Stimulated activated CD8-positive, alpha-beta memory T cell treated with anti-CD3 and anti-CD28 coated beads, Interleukin-12 subunit alpha, Interleukin-12 subunit beta, amount 100 ng/mL, for 24 hours (primary cell): ENCODE data around the gene NRXN3.

Experiments
- DNase-seq: peaks from one replicate; pipeline ENCODE4 v3.0.0-alpha.2; 2020; ENCODE audit errors: extremely low read depth

Gene NRXN3

GRCh38 chr14:79337761-79338160, 1167.6 kb downstream of the NRXN3 start:
- DNase-seq, result no peak

- no peak for DNase-seq
These were observed 1172.8 kb downstream of the NRXN3 start for GRCh38 chr14:79342942-79343341.

- DNase-seq, result no peak
These were observed 1180.8 kb downstream of the NRXN3 start for GRCh38 chr14:79351011-79351410.

GRCh38 chr14:79352076-79352630, 1182.0 kb downstream of the NRXN3 start:
- DNase-seq, result no peak

GRCh38 chr14:79354336-79354735, 1184.2 kb downstream of the NRXN3 start:
- no peak for DNase-seq

DNA sequence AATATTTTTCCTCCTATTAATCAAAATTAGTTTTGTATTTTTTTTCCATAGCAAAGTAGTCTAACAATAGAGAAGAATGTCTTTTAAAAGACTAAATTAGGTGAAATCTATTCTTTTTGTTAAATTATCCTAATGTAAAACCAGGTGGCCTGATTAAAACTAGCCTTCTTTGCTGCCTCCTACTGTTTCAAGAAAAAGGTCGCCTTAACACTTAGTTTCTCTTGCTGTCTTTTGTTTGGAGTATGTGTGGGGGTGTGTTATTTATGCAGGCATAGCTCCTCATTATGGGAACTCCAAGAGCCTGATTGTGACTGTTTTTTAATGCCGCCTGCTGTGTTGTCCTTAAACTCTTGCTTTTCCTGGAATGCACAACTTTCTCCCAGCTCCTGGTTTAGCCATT, 1185.9 kb downstream of the NRXN3 start:
- no peak for DNase-seq

DNA sequence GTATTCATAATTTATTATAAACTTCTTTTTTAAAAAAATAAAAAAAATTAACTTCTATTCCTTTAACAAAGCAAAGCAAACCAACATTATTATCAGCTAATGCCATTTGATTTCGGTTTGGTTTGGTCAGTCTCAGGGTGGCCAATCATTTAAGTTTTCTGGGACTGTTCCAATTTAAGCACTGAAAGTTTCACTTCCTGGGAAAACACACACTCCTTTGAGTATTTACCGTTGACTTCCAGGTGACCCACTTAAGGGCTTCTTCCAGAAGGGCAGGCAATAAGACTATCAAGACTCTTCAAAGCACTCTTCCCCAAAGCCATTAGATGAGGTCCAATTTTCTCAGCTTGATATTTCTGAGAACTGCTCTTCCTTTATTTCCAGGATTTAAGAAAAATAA, 1187.1 kb downstream of the NRXN3 start:
- DNase-seq, result no peak

DNA sequence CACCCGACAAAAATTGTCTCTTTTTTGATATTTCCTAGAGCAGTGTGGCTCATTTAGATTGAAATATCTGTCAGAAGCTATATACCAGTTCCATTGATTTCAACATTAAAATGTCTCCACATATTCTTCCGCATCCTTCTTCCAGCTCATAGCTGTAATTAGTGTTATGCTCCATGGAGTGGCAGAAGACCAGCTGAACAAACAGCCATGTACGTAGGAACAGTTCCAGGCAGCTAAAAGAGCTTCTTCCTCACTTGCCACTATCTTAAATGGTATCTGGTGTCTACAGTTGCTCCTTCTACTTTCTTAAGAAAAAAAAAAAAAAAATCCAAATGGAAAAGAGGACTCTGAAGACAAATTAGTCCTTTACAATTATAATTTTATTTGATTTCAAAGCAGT, 1193.1 kb downstream of the NRXN3 start:
- DNase-seq, result no peak

- no peak for DNase-seq
These were observed 1199.5 kb downstream of the NRXN3 start for GRCh38 chr14:79369359-79370332.

- no peak for DNase-seq
These were observed 1200.8 kb downstream of the NRXN3 start for GRCh38 chr14:79370969-79371368.

DNA sequence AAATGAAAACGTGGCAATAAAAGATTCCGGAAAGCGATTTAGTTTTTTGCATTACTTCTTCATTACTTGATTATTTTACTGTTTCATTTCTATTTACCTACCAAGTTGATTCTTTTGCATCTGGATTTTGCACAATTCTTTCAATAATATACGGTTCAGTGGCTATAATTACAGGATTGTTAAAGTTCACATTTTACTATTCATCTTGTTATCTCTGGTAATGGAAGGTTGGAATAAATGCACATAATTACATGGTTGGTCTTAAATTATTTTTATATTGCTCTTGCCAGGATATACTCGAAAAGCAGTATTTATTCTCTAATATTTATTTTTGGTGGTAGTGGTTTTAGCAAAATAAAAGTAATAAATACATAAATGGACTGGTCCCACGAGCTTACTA, 1203.3 kb downstream of the NRXN3 start:
- DNase-seq, result no peak

- DNase-seq, result no peak
These were observed 1205.2 kb downstream of the NRXN3 start for GRCh38 chr14:79375356-79375755.

DNA sequence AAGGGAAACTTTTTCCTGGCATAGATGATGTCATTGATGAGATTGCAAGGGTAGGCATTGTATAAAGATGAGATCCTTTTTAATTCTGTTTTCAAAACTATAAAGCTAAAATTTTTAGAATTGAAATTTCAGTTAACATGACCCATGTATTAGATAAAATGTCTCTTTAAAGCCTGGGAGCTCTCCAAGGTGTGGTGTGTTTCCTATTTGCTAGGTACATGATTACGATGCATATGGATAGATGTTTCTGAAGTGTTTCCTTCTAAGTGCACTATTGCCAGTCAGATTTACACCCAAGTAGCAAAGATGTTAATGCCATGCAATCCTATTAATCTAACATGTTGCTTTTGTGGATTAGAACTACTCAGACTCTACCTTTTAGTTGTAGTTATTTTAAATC, 1206.4 kb downstream of the NRXN3 start:
- DNase-seq, result no peak

- no peak for DNase-seq
These were observed 1207.8 kb downstream of the NRXN3 start for GRCh38 chr14:79378020-79378419.

DNA sequence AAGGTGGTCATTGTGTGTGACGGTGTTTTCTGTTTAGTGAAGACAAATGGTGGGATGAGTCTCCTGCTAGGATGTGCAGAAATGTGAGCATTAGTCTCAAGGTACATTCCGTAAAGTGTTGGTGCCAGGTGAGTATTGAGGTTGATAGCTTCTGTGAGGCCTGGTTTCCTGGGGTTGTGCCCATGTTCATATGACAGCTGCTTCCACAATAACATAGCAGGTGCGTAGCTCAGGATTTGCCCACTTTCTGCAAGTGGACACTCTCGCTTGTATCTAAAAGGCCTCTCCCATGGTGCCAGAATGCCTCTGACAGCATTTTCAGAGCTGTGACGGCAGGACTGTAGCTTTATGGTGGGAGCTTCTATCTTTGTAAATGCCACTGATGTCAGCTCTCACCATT, 1209.1 kb downstream of the NRXN3 start:
- DNase-seq, result no peak

DNA sequence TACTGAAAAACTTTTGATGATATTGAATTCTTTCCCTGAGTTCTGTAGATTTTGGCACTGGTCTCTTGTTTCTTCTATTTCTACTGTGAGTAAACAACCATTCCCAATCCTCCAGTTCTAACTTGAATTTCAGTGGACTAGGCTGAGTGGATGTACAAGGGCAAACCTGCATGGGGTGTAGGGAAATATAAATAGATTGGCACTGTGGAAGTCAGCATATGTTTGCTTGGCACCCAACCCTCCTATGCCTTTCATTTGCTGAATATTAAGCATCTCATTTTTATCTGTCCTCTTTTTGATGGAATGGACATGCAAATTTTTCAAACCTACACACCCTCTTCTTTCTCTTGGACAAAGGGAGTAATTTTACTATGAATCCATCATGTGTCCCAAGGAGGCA, 1212.9 kb downstream of the NRXN3 start:
- DNase-seq, result no peak

DNA sequence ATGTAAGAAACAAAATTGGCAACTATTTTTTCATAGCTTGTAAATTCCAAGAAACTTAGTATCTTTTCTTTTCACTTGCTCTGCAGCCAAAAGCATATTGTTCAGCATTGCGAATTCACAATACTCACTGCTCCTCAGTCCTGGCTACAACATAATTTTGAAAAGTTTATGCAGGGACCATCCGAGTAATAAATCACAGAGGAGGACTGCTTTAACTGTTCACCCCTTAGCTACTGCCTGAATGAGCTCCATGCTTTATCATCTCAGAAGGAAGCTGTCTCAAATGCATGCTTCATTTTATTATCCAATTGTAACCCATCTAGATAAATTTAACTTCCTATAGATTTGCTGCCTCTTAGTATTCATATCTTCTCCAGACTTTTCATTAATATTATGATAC, 1213.3 kb downstream of the NRXN3 start:
- no peak for DNase-seq

- DNase-seq, result no peak
These were observed 1224.9 kb downstream of the NRXN3 start for GRCh38 chr14:79395061-79395460.

DNA sequence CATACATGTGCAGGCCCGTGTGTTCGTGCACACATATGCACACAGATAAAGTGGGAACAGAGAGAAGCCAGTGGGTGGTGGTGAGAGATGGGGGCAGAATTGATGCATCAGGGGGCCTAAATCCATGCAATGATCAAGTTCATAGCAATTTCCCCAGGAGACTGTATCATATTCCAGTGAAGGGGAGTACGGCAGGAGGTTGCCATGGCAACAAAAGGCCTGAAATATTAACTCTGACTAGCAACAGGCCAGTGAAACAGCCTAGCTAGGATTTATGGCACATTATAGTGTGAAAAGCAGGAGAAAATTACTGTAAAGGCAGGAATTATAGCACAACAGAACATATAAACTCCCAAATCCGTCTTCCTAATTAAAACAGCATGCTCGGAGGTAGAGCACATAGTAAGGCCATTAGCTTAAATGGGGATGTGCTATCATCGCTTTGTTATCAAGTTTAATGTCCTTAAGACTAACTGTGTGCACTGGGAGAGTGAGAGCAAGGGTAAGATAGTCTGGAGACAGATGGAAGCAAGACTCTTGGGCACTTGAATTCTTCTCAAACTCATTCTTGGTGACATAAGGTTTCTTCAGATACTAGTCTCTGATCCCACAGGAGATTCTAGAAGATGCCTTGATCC, 1234.8 kb downstream of the NRXN3 start:
- DNase-seq, result no peak

DNA sequence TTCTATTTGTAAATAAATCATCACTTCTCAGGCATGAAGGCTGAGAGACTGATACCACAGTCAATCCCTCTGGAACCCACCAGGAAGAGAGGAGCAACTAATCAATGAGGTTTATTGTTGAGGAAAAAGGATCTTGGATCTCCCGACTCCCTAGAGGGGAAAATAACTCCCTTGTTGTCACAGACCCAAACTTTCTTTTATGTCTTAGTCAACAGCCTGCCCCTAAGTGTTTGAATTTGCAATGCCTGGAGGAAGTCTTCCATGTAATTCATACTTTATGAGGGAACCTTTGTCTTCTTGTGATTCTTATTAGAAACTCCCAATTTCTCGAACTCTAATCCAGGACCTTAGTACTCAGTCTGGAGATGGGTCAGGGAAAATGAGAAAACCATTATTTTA, 1235.3 kb downstream of the NRXN3 start:
- DNase-seq, result no peak

GRCh38 chr14:79407572-79407971, 1237.4 kb downstream of the NRXN3 start:
- no peak for DNase-seq

GRCh38 chr14:79408696-79409095, 1238.5 kb downstream of the NRXN3 start:
- DNase-seq, result no peak
